ENCODE data around the gene RTCA. TPM values are rescaled to one million over a fixed set of nuclear protein-coding genes. Genes with fewer than 3 reads are reported as not detected.
"Not testable (repeated sequence)": the region's sequence is repeated elsewhere in the genome, so short reads cannot be mapped to it uniquely, and the experiment has no call there.

The RTCA gene
- total RNA-seq, 1 experiment from 2014 or later, result 60.4 TPM

GRCh38 chr1:100250264-100250663 lies 15.8 kb upstream of the RTCA start:
- Mint-ChIP-seq H3K27me3 (ENCODE audit: insufficient read depth, unreplicated experiment) (no peaks in the 10 kb centered on the region), H3K36me3 (ENCODE audit: insufficient read depth, unreplicated experiment) (peaks cover 9% of the 10 kb centered on the region), H3K9me3 (ENCODE audit: unreplicated experiment) (no peaks in the 10 kb centered on the region), H3K4me1 (ENCODE audit: insufficient read depth, unreplicated experiment) (peaks cover 9% of the 10 kb centered on the region), H3K4me3 (ENCODE audit: unreplicated experiment) (no peak overlapping the region), H3K27ac (ENCODE audit: low read depth, unreplicated experiment) (no peak overlapping the region)
- CTCF ChIA-PET, result interaction anchor here (0.5 to 2.0 kb wide), 4 partner anchors 15 to 710 kb away, joined by 3 to 5 read pairs (median 3); partner anchors contain the start of gene RTCA
- intact Hi-C loops (cut with micrococcal nuclease), result no loop called here
- POLR2A ChIA-PET, result interaction anchor here (0.6 to 4.9 kb wide), 21 partner anchors 8 to 645 kb away, joined by 3 to 114 read pairs (median 5); partner anchors contain the start of genes CDC14A, EXTL2, FRRS1 and RTCA
- TF ChIP-seq CTCF (IDR thresholded peaks at IDR 0.05; ENCODE audit: unreplicated experiment), result no peak
- no TSS peak for BruUV-seq (replicated peaks)
- DNase-seq (ENCODE audit: unreplicated experiment), result no peak

GRCh38 chr1:100250807-100251206 lies 15.2 kb upstream of the RTCA start:
- Mint-ChIP-seq H3K27me3 (ENCODE audit: insufficient read depth, unreplicated experiment) (no peaks in the 10 kb centered on the region), H3K9me3 (ENCODE audit: unreplicated experiment) (no peaks in the 10 kb centered on the region), H3K4me3 (ENCODE audit: unreplicated experiment) (no peak overlapping the region), H3K36me3 (ENCODE audit: insufficient read depth, unreplicated experiment) (peaks cover 9% of the 10 kb centered on the region), H3K4me1 (ENCODE audit: insufficient read depth, unreplicated experiment) (peaks cover 9% of the 10 kb centered on the region), H3K27ac (ENCODE audit: low read depth, unreplicated experiment) (no peak overlapping the region)
- no peak for TF ChIP-seq CTCF (IDR thresholded peaks at IDR 0.05; ENCODE audit: unreplicated experiment)
- BruUV-seq (replicated peaks), result no TSS peak
- ChIA-PET POLR2A (interaction anchor here (0.6 to 4.9 kb wide), 9 partner anchors 8 to 645 kb away, joined by 3 to 114 read pairs (median 5); partner anchors contain the start of genes EXTL2, FRRS1, RTCA and SLC30A7), CTCF (interaction anchor here (0.5 to 2.0 kb wide), 3 partner anchors 15 to 710 kb away, joined by 3 to 5 read pairs (median 3); partner anchors contain the start of gene RTCA)
- DNase-seq (ENCODE audit: unreplicated experiment), result no peak
- intact Hi-C loops (cut with micrococcal nuclease), result no loop called here

GRCh38 chr1:100252901-100253300 lies 13.1 kb upstream of the RTCA start:
- no peak overlapping the region for H3K27ac Mint-ChIP-seq (ENCODE audit: low read depth, unreplicated experiment)
- no peak overlapping the region for H3K4me3 Mint-ChIP-seq (ENCODE audit: unreplicated experiment)
- no peak for DNase-seq (ENCODE audit: unreplicated experiment)
- no peaks in the 10 kb centered on the region for H3K27me3 Mint-ChIP-seq (ENCODE audit: insufficient read depth, unreplicated experiment)
- no peak for TF ChIP-seq CTCF (IDR thresholded peaks at IDR 0.05; ENCODE audit: unreplicated experiment)
- no peaks in the 10 kb centered on the region for H3K4me1 Mint-ChIP-seq (ENCODE audit: insufficient read depth, unreplicated experiment)
- POLR2A ChIA-PET, result interaction anchor here (0.6 to 1.2 kb wide), 2 partner anchors 13 to 752 kb away, joined by 3 to 6 read pairs; partner anchors contain the start of gene RTCA
- intact Hi-C loops (cut with micrococcal nuclease), result no loop called here
- CTCF ChIA-PET, result interaction anchor here (0.8 kb wide), 1 partner anchor 13 kb away, joined by 3 read pairs; the partner anchor contains the start of gene RTCA
- BruUV-seq (replicated peaks), result no TSS peak
- no peaks in the 10 kb centered on the region for H3K36me3 Mint-ChIP-seq (ENCODE audit: insufficient read depth, unreplicated experiment)
- H3K9me3 Mint-ChIP-seq (ENCODE audit: unreplicated experiment), result no peaks in the 10 kb centered on the region

GRCh38 chr1:100253552-100253951 lies 12.5 kb upstream of the RTCA start:
- ChIA-PET CTCF (interaction anchor here (0.8 kb wide), 1 partner anchor 13 kb away, joined by 3 read pairs; the partner anchor contains the start of gene RTCA), POLR2A (interaction anchor here (0.6 to 1.2 kb wide), 2 partner anchors 12 to 752 kb away, joined by 3 to 6 read pairs; partner anchors contain the start of gene RTCA)
- Mint-ChIP-seq H3K9me3 (ENCODE audit: unreplicated experiment) (no peaks in the 10 kb centered on the region), H3K4me1 (ENCODE audit: insufficient read depth, unreplicated experiment) (no peaks in the 10 kb centered on the region), H3K36me3 (ENCODE audit: insufficient read depth, unreplicated experiment) (no peaks in the 10 kb centered on the region), H3K4me3 (ENCODE audit: unreplicated experiment) (no peak overlapping the region), H3K27ac (ENCODE audit: low read depth, unreplicated experiment) (no peak overlapping the region), H3K27me3 (ENCODE audit: insufficient read depth, unreplicated experiment) (no peaks in the 10 kb centered on the region)
- DNase-seq (ENCODE audit: unreplicated experiment), result no peak
- no TSS peak for BruUV-seq (replicated peaks)
- no peak for TF ChIP-seq CTCF (IDR thresholded peaks at IDR 0.05; ENCODE audit: unreplicated experiment)
- intact Hi-C loops (cut with micrococcal nuclease), result no loop called here

GRCh38 chr1:100256273-100256672 lies 9.7 kb upstream of the RTCA start:
- H3K27ac Mint-ChIP-seq (ENCODE audit: low read depth, unreplicated experiment); H3K36me3 Mint-ChIP-seq (ENCODE audit: insufficient read depth, unreplicated experiment); H3K9me3 Mint-ChIP-seq (ENCODE audit: unreplicated experiment); BruUV-seq (replicated peaks); H3K4me3 Mint-ChIP-seq (ENCODE audit: unreplicated experiment); POLR2A ChIA-PET; H3K27me3 Mint-ChIP-seq (ENCODE audit: insufficient read depth, unreplicated experiment); DNase-seq (ENCODE audit: unreplicated experiment); H3K4me1 Mint-ChIP-seq (ENCODE audit: insufficient read depth, unreplicated experiment); intact Hi-C loops (cut with micrococcal nuclease): not testable (repeated sequence)
- CTCF ChIA-PET, result interaction anchor here (0.5 to 1.1 kb wide), 3 partner anchors 9 to 207 kb away, joined by 3 to 4 read pairs (median 3); no protein-coding TSS in a partner anchor

GRCh38 chr1:100258427-100258826 lies 7.6 kb upstream of the RTCA start:
- POLR2A ChIA-PET; H3K36me3 Mint-ChIP-seq (ENCODE audit: insufficient read depth, unreplicated experiment); H3K9me3 Mint-ChIP-seq (ENCODE audit: unreplicated experiment); H3K27ac Mint-ChIP-seq (ENCODE audit: low read depth, unreplicated experiment); intact Hi-C loops (cut with micrococcal nuclease); H3K27me3 Mint-ChIP-seq (ENCODE audit: insufficient read depth, unreplicated experiment); BruUV-seq (replicated peaks); CTCF ChIA-PET; H3K4me3 Mint-ChIP-seq (ENCODE audit: unreplicated experiment); H3K4me1 Mint-ChIP-seq (ENCODE audit: insufficient read depth, unreplicated experiment); DNase-seq (ENCODE audit: unreplicated experiment): not testable (repeated sequence)

Measured in MCF 10A (cell line).